PC-9 (cell line): ENCODE measurements around the gene HOXB6.

Experiments
- EZH2 ChIP-seq: fragments of 200-600 bp; sonication (generic); IDR thresholded peaks from 2 replicates; pipeline ENCODE4 v1.8.0; 2017; ENCODE audit warnings: antibody characterized with exemption, low read depth
- TF ChIP-seq, protein P1 (sequence below): fragments of 200-600 bp; sonication (generic); conservative IDR thresholded peaks from 2 replicates; pipeline ENCODE4 v1.6.1; 2017; ENCODE audit warnings: mixed run types, antibody characterized with exemption, mild to moderate bottlenecking, moderate library complexity

DNA sequence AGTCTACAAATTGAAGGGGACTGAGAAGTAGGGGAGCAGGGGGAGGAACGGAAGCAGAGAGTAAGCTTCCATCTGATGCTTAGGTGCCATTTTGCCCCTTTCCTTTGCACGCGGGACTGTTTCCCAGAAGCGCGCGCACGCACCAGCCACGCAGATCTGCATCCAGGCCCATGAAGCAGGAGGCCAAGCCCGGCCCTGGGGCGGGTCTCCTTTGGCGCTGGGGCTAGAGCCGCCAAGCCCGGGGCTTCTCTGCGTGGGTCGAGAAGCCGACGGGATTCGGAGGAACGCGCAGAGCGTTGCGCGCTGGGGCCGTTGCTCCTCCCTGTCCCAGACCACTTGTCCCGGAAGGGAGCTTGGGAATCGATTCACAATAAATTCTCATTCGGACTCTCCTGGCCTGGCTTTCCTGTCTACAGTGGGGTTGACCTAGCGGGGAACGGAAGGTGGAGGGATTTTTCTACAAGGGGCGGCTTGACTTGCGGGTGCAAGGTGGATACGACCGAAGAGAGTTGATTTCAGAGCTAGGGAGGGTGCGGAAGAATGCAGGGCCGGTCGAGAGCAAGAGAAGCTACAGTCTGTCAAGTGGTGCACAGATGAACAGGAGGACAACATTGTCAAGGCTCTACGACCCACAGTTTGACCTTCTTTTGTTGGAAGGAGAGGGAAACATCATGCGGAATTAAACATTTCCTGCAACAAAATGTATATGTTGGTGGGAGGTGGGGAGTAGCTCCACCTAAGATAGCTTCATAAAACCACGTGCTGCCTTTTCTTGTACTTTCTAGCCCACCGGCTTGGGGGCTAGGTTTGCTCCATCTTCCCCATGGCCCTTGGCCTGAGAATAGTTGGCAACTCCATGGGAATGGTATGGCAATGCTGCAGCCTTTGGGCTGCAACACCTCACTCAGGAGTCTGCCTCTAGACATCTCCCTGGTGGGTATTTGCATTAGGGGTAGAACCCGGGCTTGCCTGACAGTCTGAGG is 16.9 kb upstream of the HOXB6 start:
- TF ChIP-seq, protein P1, sequence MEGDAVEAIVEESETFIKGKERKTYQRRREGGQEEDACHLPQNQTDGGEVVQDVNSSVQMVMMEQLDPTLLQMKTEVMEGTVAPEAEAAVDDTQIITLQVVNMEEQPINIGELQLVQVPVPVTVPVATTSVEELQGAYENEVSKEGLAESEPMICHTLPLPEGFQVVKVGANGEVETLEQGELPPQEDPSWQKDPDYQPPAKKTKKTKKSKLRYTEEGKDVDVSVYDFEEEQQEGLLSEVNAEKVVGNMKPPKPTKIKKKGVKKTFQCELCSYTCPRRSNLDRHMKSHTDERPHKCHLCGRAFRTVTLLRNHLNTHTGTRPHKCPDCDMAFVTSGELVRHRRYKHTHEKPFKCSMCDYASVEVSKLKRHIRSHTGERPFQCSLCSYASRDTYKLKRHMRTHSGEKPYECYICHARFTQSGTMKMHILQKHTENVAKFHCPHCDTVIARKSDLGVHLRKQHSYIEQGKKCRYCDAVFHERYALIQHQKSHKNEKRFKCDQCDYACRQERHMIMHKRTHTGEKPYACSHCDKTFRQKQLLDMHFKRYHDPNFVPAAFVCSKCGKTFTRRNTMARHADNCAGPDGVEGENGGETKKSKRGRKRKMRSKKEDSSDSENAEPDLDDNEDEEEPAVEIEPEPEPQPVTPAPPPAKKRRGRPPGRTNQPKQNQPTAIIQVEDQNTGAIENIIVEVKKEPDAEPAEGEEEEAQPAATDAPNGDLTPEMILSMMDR: no peak
- TF ChIP-seq EZH2: no peak
